ENCODE measurements around the gene TCEAL2.

- TF ChIP-seq CTCF (conservative IDR thresholded peaks at IDR 0.05 in 1 of 2, IDR thresholded peaks at IDR 0.05 in 1 of 2; ENCODE audit: extremely low read depth in 1 of 2, insufficient read depth in 1 of 2, low read depth in 1 of 2, low read length in 2 of 2) (no peak), EZH2 (IDR thresholded peaks at IDR 0.05; ENCODE audit: borderline replicate concordance, low read length) (no peak)
Measured at GRCh38 chrX:102154218-102154860, 28.9 kb downstream of the TCEAL2 start.
